ENCODE measurements around the gene INPP4A. TPM values are rescaled to one million over a fixed set of nuclear protein-coding genes. Genes with fewer than 3 reads are reported as not detected.

Gene INPP4A
- total RNA-seq, 4 donors from 2014 or later, result 7.4 to 17.9 (median 9.4) TPM

GRCh38 chr2:98479959-98480524, 35.4 kb downstream of the INPP4A start:
- intact Hi-C loops (cut with DNase I), result no loop called here
- Histone ChIP-seq H3K27me3 (peaks cover 0 to 21% (median 0%) of the 10 kb centered on the region in 4 donors), H3K9me3 (no peaks in the 10 kb centered on the region), H3K4me3 (no peak overlapping the region), H3K27ac (peak overlapping the region in 1 of 4 donors; percentile 7), H3K36me3 (no peaks in the 10 kb centered on the region), H3K4me1 (peaks cover 17 to 78% (median 37%) of the 10 kb centered on the region in 3 donors)
- TF ChIP-seq CTCF (IDR thresholded peaks at IDR 0.05), result no peak
- TF ChIP-seq POLR2A (IDR thresholded peaks at IDR 0.05), result no peak
- WGBS, 2 donors, result 12 to 15% methylated on average over 2 to 4 of the region's 4 CpGs
- DNase-seq, result no peak

GRCh38 chr2:98480598-98480997, 35.9 kb downstream of the INPP4A start:
- intact Hi-C loops (cut with DNase I), result no loop called here
- no peak for DNase-seq
- peaks cover 17 to 72% (median 35%) of the 10 kb centered on the region in 3 donors for H3K4me1 ChIP-seq

GRCh38 chr2:98482362-98482761, 37.7 kb downstream of the INPP4A start:
- no peak for TF ChIP-seq CTCF (IDR thresholded peaks at IDR 0.05)
- TF ChIP-seq POLR2A (IDR thresholded peaks at IDR 0.05), result no peak
- Histone ChIP-seq H3K36me3 (no peaks in the 10 kb centered on the region), H3K27me3 (peaks cover 0 to 12% (median 0%) of the 10 kb centered on the region in 4 donors), H3K4me1 (peaks cover 17 to 60% (median 30%) of the 10 kb centered on the region in 3 donors), H3K9me3 (no peaks in the 10 kb centered on the region), H3K27ac (no peak overlapping the region), H3K4me3 (no peak overlapping the region)
- WGBS, 2 donors, result 77 to 85% methylated on average over 2 of the region's 2 CpGs
- intact Hi-C loops (cut with DNase I), result no loop called here
- no peak for DNase-seq

More at GRCh38 chr2:98480598-98480997, 35.9 kb downstream of the INPP4A start:
- Histone ChIP-seq H3K36me3 (no peaks in the 10 kb centered on the region), H3K9me3 (no peaks in the 10 kb centered on the region), H3K4me3 (no peak overlapping the region), H3K27ac (no peak overlapping the region), H3K27me3 (peaks cover 0 to 21% (median 0%) of the 10 kb centered on the region in 4 donors)
- TF ChIP-seq POLR2A (IDR thresholded peaks at IDR 0.05), result no peak
- no peak for TF ChIP-seq CTCF (IDR thresholded peaks at IDR 0.05)
- WGBS, 2 donors, result 70 to 72% methylated on average over 3 to 8 of the region's 9 CpGs

- DNase-seq, result no peak
- TF ChIP-seq CTCF (IDR thresholded peaks at IDR 0.05), result no peak
- TF ChIP-seq POLR2A (IDR thresholded peaks at IDR 0.05), result no peak
- H3K4me1 ChIP-seq, result peaks cover 17 to 58% (median 39%) of the 10 kb centered on the region in 3 donors
Measured at GRCh38 chr2:98483257-98483861, 38.7 kb downstream of the INPP4A start.

GRCh38 chr2:98484121-98484557, 39.5 kb downstream of the INPP4A start:
- Histone ChIP-seq H3K4me3 (no peak overlapping the region), H3K27me3 (peaks cover 0 to under 1% (median 0%) of the 10 kb centered on the region in 4 donors), H3K27ac (no peak overlapping the region), H3K36me3 (no peaks in the 10 kb centered on the region), H3K4me1 (peaks cover 15 to 58% (median 34%) of the 10 kb centered on the region in 3 donors), H3K9me3 (no peaks in the 10 kb centered on the region)
- no peak for TF ChIP-seq CTCF (IDR thresholded peaks at IDR 0.05)
- no peak for TF ChIP-seq POLR2A (IDR thresholded peaks at IDR 0.05)
- intact Hi-C loops (cut with DNase I), result no loop called here
- DNase-seq, result no peak
- WGBS, 2 donors, result 88 to 89% methylated on average over 3 to 4 of the region's 5 CpGs

More at GRCh38 chr2:98483257-98483861, 38.7 kb downstream of the INPP4A start:
- Histone ChIP-seq H3K4me3 (no peak overlapping the region), H3K27me3 (peaks cover 0 to 9% (median 0%) of the 10 kb centered on the region in 4 donors), H3K36me3 (no peaks in the 10 kb centered on the region), H3K9me3 (no peaks in the 10 kb centered on the region), H3K27ac (peak overlapping the region in 1 of 4 donors; percentile 36)
- intact Hi-C loops (cut with DNase I), result no loop called here
- 78 to 88% methylated on average over 5 to 6 of the region's 6 CpGs for WGBS, 2 donors

All from esophagus squamous epithelium (tissue), 5 donors.